PFSK-1 (cell line): ENCODE data around the gene HEBP2.

Experiments
- FOXP2 ChIP-seq: optimal IDR thresholded peaks from 2 replicates; pipeline ENCODE3; 2011; ENCODE audit warnings: borderline replicate concordance, control low read depth, inconsistent platforms; ENCODE audit not compliant: insufficient read depth; ENCODE audit errors: extremely low read length, extremely low read depth
- POLR2AphosphoS5 ChIP-seq: IDR thresholded peaks from 2 replicates; pipeline ENCODE4 v1.6.1; 2012; ENCODE audit warnings: low read depth, mild to moderate bottlenecking, control low read depth, low read length, moderate library complexity
- REST ChIP-seq, 2 experiments: IDR thresholded peaks; 2 replicates each; pipeline versions ENCODE4 v1.6.1 to v1.8.0; 2011 to 2012; ENCODE audit warnings: low read depth in 2 of 2, low read length in 2 of 2, control low read depth in 1 of 2, inconsistent platforms in 1 of 2, mild to moderate bottlenecking in 1 of 2, moderate library complexity in 1 of 2; ENCODE audit not compliant: insufficient read depth in 1 of 2
- SIN3A ChIP-seq: IDR thresholded peaks from 2 replicates; pipeline ENCODE4 v1.6.1; 2012; ENCODE audit warnings: mild to moderate bottlenecking, low read length, moderate library complexity, borderline replicate concordance; ENCODE audit not compliant: insufficient read depth
- TAF1 ChIP-seq: IDR thresholded peaks from 2 replicates; pipeline ENCODE4 v1.6.1; 2012; ENCODE audit warnings: low read length, control low read depth, borderline replicate concordance; ENCODE audit not compliant: insufficient read depth

HEBP2 gene

GRCh38 chr6:138377844-138378243, 26.2 kb upstream of the HEBP2 start, which contains the start of gene SMIM28:
Gene SMIM28 (plus strand): TSS chr6:138377905. CDS start chr6:138378073, 168 bp downstream.
- TF ChIP-seq FOXP2 (no peak), TAF1 (no peak), POLR2AphosphoS5 (no peak), REST (IDR thresholded peaks at IDR 0.05; ENCODE audit: insufficient read depth in 1 of 2, low read depth in 2 of 2, low read length in 2 of 2) (no peak), SIN3A (no peak)

GRCh38 chr6:138378463-138378862, 25.6 kb upstream of the HEBP2 start:
- TF ChIP-seq POLR2AphosphoS5 (no peak), TAF1 (no peak), REST (IDR thresholded peaks at IDR 0.05; ENCODE audit: insufficient read depth in 1 of 2, low read depth in 2 of 2, low read length in 2 of 2) (no peak), SIN3A (no peak), FOXP2 (no peak)

- TF ChIP-seq SIN3A (no peak), POLR2AphosphoS5 (no peak), FOXP2 (no peak), REST (IDR thresholded peaks at IDR 0.05; ENCODE audit: insufficient read depth in 1 of 2, low read depth in 2 of 2, low read length in 2 of 2) (no peak), TAF1 (no peak)
Observed at GRCh38 chr6:138382498-138383265, 21.3 kb upstream of the HEBP2 start.

- TF ChIP-seq TAF1, result no peak
- TF ChIP-seq POLR2AphosphoS5, result no peak
- TF ChIP-seq SIN3A, result no peak
- no peak for TF ChIP-seq FOXP2
- TF ChIP-seq REST (IDR thresholded peaks at IDR 0.05; ENCODE audit: insufficient read depth in 1 of 2, low read depth in 2 of 2, low read length in 2 of 2), result no peak
Observed at GRCh38 chr6:138383776-138384175, 20.2 kb upstream of the HEBP2 start.
